Hepatocyte (in vitro differentiated cells): ENCODE measurements around the gene DHCR24.

Experiments used
- CTCF ChIP-seq: fragments of 200-600 bp; sonication (generic); IDR thresholded peaks from 2 replicates; pipeline ENCODE4 v1.5.1; 2016; ENCODE audit warnings: antibody characterized with exemption, mild to moderate bottlenecking; ENCODE audit not compliant: poor library complexity
- EZH2 ChIP-seq: fragments of 200-600 bp; sonication (generic); IDR thresholded peaks from 2 replicates; pipeline ENCODE4 v1.6.1; 2016; ENCODE audit warnings: antibody characterized with exemption, mild to moderate bottlenecking, borderline replicate concordance
- EZH2phosphoT487 ChIP-seq: fragments of 200-600 bp; sonication (generic); IDR thresholded peaks from one replicate; pipeline ENCODE4 v1.6.1; 2018; ENCODE audit warnings: antibody characterized with exemption, mild to moderate bottlenecking, low read depth, moderate library complexity; ENCODE audit not compliant: unreplicated experiment, severe bottlenecking

- TF ChIP-seq CTCF (no peak), EZH2phosphoT487 (no peak), EZH2 (no peak)
Measured at GRCh38 chr1:54811739-54812655, 75.0 kb downstream of the DHCR24 start.
